HEK293T (cell line): ENCODE measurements around the gene PLA2G4A.

Experiments used
- ARNT ChIP-seq: fragments of 450-650 bp; IDR thresholded peaks from 2 replicates; pipeline ENCODE4 v1.6.1; 2017; ENCODE audit warnings: mild to moderate bottlenecking
- BHLHE40 ChIP-seq: fragments of 450-650 bp; IDR thresholded peaks from 2 replicates; pipeline ENCODE4 v1.6.1; 2016; ENCODE audit warnings: mild to moderate bottlenecking, moderate library complexity, borderline replicate concordance
- CTBP1 ChIP-seq: fragments of 450-650 bp; IDR thresholded peaks from 2 replicates; pipeline ENCODE4 v1.6.1; 2016; ENCODE audit warnings: borderline replicate concordance
- ELF4 ChIP-seq: fragments of 450-650 bp; IDR thresholded peaks from 2 replicates; pipeline ENCODE4 v1.6.1; 2017; ENCODE audit warnings: antibody characterized with exemption
- FOXA1 ChIP-seq: fragments of 450-650 bp; IDR thresholded peaks from 2 replicates; pipeline ENCODE4 v1.6.1; 2016; ENCODE audit warnings: mild to moderate bottlenecking
- FOXK2 ChIP-seq: fragments of 450-650 bp; IDR thresholded peaks from 2 replicates; pipeline ENCODE4 v1.6.1; 2016; ENCODE audit warnings: mild to moderate bottlenecking
- FOXM1 ChIP-seq: fragments of 450-650 bp; IDR thresholded peaks from 2 replicates; pipeline ENCODE4 v1.6.1; 2017; ENCODE audit warnings: mild to moderate bottlenecking, borderline replicate concordance
- HDGF ChIP-seq: fragments of 450-650 bp; IDR thresholded peaks from 2 replicates; pipeline ENCODE4 v1.6.1; 2017; ENCODE audit warnings: antibody characterized with exemption, borderline replicate concordance
- L3MBTL2 ChIP-seq: fragments of 450-650 bp; conservative IDR thresholded peaks from 2 replicates; pipeline ENCODE4 v1.6.1; 2016; ENCODE audit warnings: mild to moderate bottlenecking
- NFRKB ChIP-seq: fragments of 450-650 bp; IDR thresholded peaks from 2 replicates; pipeline ENCODE4 v1.6.1; 2016; ENCODE audit warnings: mild to moderate bottlenecking, moderate library complexity
- SP1 ChIP-seq: fragments of 450-650 bp; IDR thresholded peaks from 2 replicates; pipeline ENCODE4 v1.6.1; 2017
- SUZ12 ChIP-seq: fragments of 450-650 bp; IDR thresholded peaks from 2 replicates; pipeline ENCODE4 v1.6.1; 2016; ENCODE audit warnings: mild to moderate bottlenecking
- ZNF384 ChIP-seq: fragments of 450-650 bp; IDR thresholded peaks from 2 replicates; pipeline ENCODE4 v1.6.1; 2016

GRCh38 chr1:186997877-186998276, 169.1 kb downstream of the PLA2G4A start:
- TF ChIP-seq SP1 (no peak), FOXK2 (no peak), NFRKB (no peak), SUZ12 (no peak), L3MBTL2 (no peak), BHLHE40 (no peak), ZNF384 (no peak), ELF4 (no peak), FOXM1 (no peak), HDGF (no peak), FOXA1 (no peak), CTBP1 (no peak), ARNT (no peak)
